HepG2 (cell line): Measurements from ENCODE around the gene TBL3. TPM values are rescaled to one million over a fixed set of nuclear protein-coding genes. Genes with fewer than 3 reads are reported as not detected.

Source experiments
- DRAP1 ChIP-seq: IDR thresholded peaks from 2 replicates; pipeline ENCODE4 v1.6.1; 2016; ENCODE audit warnings: missing genetic modification reagents, missing compliant biosample characterization
- ELF3 ChIP-seq: IDR thresholded peaks from 2 replicates; pipeline ENCODE4 v1.6.1; 2016; ENCODE audit warnings: missing genetic modification reagents, missing compliant biosample characterization
- HIVEP1 ChIP-seq: sonication (generic); formaldehyde crosslinking; IDR thresholded peaks from 2 replicates; pipeline ENCODE4 v1.4.0; 2020; ENCODE audit warnings: mild to moderate bottlenecking, missing genetic modification reagents
- MEIS2 ChIP-seq: sonication (generic); formaldehyde crosslinking; IDR thresholded peaks from 2 replicates; pipeline ENCODE4 v1.9.0; 2021; ENCODE audit warnings: mild to moderate bottlenecking, missing genetic modification reagents
- MXD4 ChIP-seq: IDR thresholded peaks from 2 replicates; pipeline ENCODE4 v1.6.1; 2016; ENCODE audit warnings: mild to moderate bottlenecking, missing biosample characterization, missing genetic modification reagents
- PHF21A ChIP-seq: sonication (generic); formaldehyde crosslinking; IDR thresholded peaks from 2 replicates; pipeline ENCODE4 v1.5.0; 2020; ENCODE audit warnings: mild to moderate bottlenecking, missing genetic modification reagents
- PHF5A ChIP-seq: IDR thresholded peaks from one replicate; pipeline ENCODE4 v1.6.1; 2018; ENCODE audit warnings: low read depth, missing genetic modification reagents; ENCODE audit not compliant: unreplicated experiment
- RBM39 ChIP-seq: fragments of 200-400 bp; formaldehyde crosslinking; IDR thresholded peaks from one replicate; pipeline ENCODE4 v1.6.1; 2018; ENCODE audit warnings: antibody characterized with exemption, mild to moderate bottlenecking, low read depth, low read length; ENCODE audit not compliant: poor library complexity, severe bottlenecking
- RFX5 ChIP-seq: IDR thresholded peaks from 2 replicates; pipeline ENCODE4 v1.6.1; 2011; ENCODE audit warnings: low read depth, low read length, improper control_type of control experiment
- TEAD3 ChIP-seq: optimal IDR thresholded peaks from 2 replicates; pipeline ENCODE3; 2016; ENCODE audit warnings: borderline replicate concordance
- USF2 ChIP-seq, 2 experiments: sonication (generic) in 1 of 2; formaldehyde crosslinking in 1 of 2; IDR thresholded peaks; 2 replicates each; pipeline versions ENCODE4 v1.5.1 to v1.6.1; 2011 to 2020; ENCODE audit warnings: borderline replicate concordance in 1 of 2, low read depth in 1 of 2, low read length in 1 of 2, mild to moderate bottlenecking in 1 of 2, missing genetic modification reagents in 1 of 2, moderate library complexity in 1 of 2
- ZFYVE20 ChIP-seq: sonication (generic); formaldehyde crosslinking; IDR thresholded peaks from 2 replicates; pipeline ENCODE4 v1.8.0; 2023; ENCODE audit warnings: low read depth, mild to moderate bottlenecking, moderate library complexity, missing genetic modification reagents, borderline replicate concordance
- ZNF34 ChIP-seq: sonication (generic); formaldehyde crosslinking; IDR thresholded peaks from 2 replicates; pipeline ENCODE4 v1.4.0; 2020; ENCODE audit warnings: mild to moderate bottlenecking, missing genetic modification reagents, borderline replicate concordance
- ZNF777 ChIP-seq: sonication (generic); formaldehyde crosslinking; IDR thresholded peaks from 2 replicates; pipeline ENCODE4 v1.4.0; 2020; ENCODE audit warnings: missing genetic modification reagents
- polyA plus RNA-seq, 8 experiments: library from polyadenylated mRNA; depleted of rRNA in 3 of 8; stranded (reverse) in 7 of 8; unstranded in 1 of 8; fragments of >200 nt; fragmentation: Illumina TruSeq in 4 of 8; extraction: Trizol in 4 of 8; gene quantifications; 2 replicates each; pipeline versions ENCODE4 v1.2.1 to v1.2.3, GENCODE V29; 2011 to 2016; ENCODE audit warnings: low read depth in 4 of 8, missing spikeins in 1 of 8, mixed read lengths in 1 of 8; ENCODE audit not compliant: insufficient read depth in 1 of 8
- total RNA-seq, 5 experiments: library from RNA; depleted of rRNA; stranded (reverse); fragments of >200 nt; fragmentation: Illumina TruSeq; extraction: Trizol; gene quantifications; 2 replicates each; pipeline ENCODE4 v1.2.3, GENCODE V29; 2016; ENCODE audit warnings: low read depth in 1 of 5
- TF ChIP-seq, protein P1 (sequence below): sonication (generic); formaldehyde crosslinking; IDR thresholded peaks from 2 replicates; pipeline ENCODE4 v1.5.1; 2020; ENCODE audit warnings: mild to moderate bottlenecking, moderate library complexity, missing genetic modification reagents
- TF ChIP-seq, protein P2 (sequence below): sonication (generic); formaldehyde crosslinking; IDR thresholded peaks from 2 replicates; pipeline ENCODE4 v1.4.0; 2020; ENCODE audit warnings: mild to moderate bottlenecking, missing genetic modification reagents
- TF ChIP-seq, protein P3 (sequence below): sonication (generic); formaldehyde crosslinking; IDR thresholded peaks from 2 replicates; pipeline ENCODE4 v1.4.0; 2020; ENCODE audit warnings: mild to moderate bottlenecking, missing genetic modification reagents
- TF ChIP-seq, protein P4 (sequence below): IDR thresholded peaks from 2 replicates; pipeline ENCODE4 v1.6.1; 2016; ENCODE audit warnings: missing biosample characterization, missing genetic modification reagents, low read depth

The TBL3 gene
- total and polyA plus RNA-seq, 2 of the 13 experiments (the other 11 are each of a cell fraction or from before 2014, with no cell fraction given): 16.8 to 38.0 TPM

- TF ChIP-seq, protein P1, sequence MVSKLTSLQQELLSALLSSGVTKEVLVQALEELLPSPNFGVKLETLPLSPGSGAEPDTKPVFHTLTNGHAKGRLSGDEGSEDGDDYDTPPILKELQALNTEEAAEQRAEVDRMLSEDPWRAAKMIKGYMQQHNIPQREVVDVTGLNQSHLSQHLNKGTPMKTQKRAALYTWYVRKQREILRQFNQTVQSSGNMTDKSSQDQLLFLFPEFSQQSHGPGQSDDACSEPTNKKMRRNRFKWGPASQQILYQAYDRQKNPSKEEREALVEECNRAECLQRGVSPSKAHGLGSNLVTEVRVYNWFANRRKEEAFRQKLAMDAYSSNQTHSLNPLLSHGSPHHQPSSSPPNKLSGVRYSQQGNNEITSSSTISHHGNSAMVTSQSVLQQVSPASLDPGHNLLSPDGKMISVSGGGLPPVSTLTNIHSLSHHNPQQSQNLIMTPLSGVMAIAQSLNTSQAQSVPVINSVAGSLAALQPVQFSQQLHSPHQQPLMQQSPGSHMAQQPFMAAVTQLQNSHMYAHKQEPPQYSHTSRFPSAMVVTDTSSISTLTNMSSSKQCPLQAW (CRISPR knock-in tag): no peak
- no peak for TF ChIP-seq TEAD3 (CRISPR knock-in tag)
- 0 out of 2 replicates have a peak, but pooled peaks have one; percentile 57 for TF ChIP-seq PHF21A (CRISPR knock-in tag)
- no peak for TF ChIP-seq ELF3 (CRISPR knock-in tag)
- no peak for TF ChIP-seq USF2 (IDR thresholded peaks at IDR 0.05; ENCODE audit: low read depth, low read length)
- no peak for TF ChIP-seq USF2 (CRISPR knock-in tag; IDR thresholded peaks at IDR 0.05; ENCODE audit: borderline replicate concordance)
- no peak for TF ChIP-seq PHF5A (CRISPR knock-in tag)
- TF ChIP-seq, protein P2, sequence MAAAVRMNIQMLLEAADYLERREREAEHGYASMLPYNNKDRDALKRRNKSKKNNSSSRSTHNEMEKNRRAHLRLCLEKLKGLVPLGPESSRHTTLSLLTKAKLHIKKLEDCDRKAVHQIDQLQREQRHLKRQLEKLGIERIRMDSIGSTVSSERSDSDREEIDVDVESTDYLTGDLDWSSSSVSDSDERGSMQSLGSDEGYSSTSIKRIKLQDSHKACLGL: 0 out of 2 replicates have a peak, but pooled peaks have one; percentile 23
- no peak for TF ChIP-seq ZNF777 (CRISPR knock-in tag)
- no peak for TF ChIP-seq DRAP1
- no peak for TF ChIP-seq RBM39
- TF ChIP-seq MEIS2 (CRISPR knock-in tag): no peak
- TF ChIP-seq, protein P3, sequence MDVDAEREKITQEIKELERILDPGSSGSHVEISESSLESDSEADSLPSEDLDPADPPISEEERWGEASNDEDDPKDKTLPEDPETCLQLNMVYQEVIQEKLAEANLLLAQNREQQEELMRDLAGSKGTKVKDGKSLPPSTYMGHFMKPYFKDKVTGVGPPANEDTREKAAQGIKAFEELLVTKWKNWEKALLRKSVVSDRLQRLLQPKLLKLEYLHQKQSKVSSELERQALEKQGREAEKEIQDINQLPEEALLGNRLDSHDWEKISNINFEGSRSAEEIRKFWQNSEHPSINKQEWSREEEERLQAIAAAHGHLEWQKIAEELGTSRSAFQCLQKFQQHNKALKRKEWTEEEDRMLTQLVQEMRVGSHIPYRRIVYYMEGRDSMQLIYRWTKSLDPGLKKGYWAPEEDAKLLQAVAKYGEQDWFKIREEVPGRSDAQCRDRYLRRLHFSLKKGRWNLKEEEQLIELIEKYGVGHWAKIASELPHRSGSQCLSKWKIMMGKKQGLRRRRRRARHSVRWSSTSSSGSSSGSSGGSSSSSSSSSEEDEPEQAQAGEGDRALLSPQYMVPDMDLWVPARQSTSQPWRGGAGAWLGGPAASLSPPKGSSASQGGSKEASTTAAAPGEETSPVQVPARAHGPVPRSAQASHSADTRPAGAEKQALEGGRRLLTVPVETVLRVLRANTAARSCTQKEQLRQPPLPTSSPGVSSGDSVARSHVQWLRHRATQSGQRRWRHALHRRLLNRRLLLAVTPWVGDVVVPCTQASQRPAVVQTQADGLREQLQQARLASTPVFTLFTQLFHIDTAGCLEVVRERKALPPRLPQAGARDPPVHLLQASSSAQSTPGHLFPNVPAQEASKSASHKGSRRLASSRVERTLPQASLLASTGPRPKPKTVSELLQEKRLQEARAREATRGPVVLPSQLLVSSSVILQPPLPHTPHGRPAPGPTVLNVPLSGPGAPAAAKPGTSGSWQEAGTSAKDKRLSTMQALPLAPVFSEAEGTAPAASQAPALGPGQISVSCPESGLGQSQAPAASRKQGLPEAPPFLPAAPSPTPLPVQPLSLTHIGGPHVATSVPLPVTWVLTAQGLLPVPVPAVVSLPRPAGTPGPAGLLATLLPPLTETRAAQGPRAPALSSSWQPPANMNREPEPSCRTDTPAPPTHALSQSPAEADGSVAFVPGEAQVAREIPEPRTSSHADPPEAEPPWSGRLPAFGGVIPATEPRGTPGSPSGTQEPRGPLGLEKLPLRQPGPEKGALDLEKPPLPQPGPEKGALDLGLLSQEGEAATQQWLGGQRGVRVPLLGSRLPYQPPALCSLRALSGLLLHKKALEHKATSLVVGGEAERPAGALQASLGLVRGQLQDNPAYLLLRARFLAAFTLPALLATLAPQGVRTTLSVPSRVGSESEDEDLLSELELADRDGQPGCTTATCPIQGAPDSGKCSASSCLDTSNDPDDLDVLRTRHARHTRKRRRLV: no peak
- no peak for TF ChIP-seq ZFYVE20 (CRISPR knock-in tag)
- no peak for TF ChIP-seq RFX5
- TF ChIP-seq MXD4: no peak
- no peak for TF ChIP-seq ZNF34 (CRISPR knock-in tag)
- TF ChIP-seq, protein P4, sequence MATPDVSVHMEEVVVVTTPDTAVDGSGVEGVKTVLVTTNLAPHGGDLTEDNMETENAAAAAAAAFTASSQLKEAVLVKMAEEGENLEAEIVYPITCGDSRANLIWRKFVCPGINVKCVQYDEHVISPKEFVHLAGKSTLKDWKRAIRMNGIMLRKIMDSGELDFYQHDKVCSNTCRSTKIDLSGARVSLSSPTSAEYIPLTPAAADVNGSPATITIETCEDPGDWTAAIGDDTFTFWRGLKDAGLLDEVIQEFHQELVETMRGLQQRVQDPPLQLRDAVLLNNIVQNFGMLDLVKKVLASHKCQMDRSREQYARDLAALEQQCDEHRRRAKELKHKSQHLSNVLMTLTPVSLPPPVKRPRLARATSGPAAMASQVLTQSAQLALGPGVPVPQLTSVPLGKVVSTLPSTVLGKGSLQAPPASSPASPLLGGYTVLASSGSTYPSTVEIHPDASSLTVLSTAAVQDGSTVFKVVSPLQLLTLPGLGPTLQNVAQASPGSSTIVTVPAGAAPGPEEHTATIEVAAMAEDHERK (CRISPR knock-in tag): no peak
- TF ChIP-seq HIVEP1: no peak
Observed at GRCh38 chr16:2016407-2016922, 44.6 kb downstream of the TBL3 start (continued).
